Stimulated activated CD8-positive, alpha-beta memory T cell treated with anti-CD3 and anti-CD28 coated beads, Interleukin-12 subunit alpha, Interleukin-12 subunit beta, amount 100 ng/mL, for 4 hours (primary cell): ENCODE measurements around the gene HSD11B1L.
"Not testable (repeated sequence)": the region's sequence is repeated elsewhere in the genome, so short reads cannot be mapped to it uniquely, and the experiment has no call there.

Experiments used
- DNase-seq: peaks from one replicate; pipeline ENCODE4 v3.0.0-alpha.2; 2020; ENCODE audit warnings: low read depth

HSD11B1L gene

DNA sequence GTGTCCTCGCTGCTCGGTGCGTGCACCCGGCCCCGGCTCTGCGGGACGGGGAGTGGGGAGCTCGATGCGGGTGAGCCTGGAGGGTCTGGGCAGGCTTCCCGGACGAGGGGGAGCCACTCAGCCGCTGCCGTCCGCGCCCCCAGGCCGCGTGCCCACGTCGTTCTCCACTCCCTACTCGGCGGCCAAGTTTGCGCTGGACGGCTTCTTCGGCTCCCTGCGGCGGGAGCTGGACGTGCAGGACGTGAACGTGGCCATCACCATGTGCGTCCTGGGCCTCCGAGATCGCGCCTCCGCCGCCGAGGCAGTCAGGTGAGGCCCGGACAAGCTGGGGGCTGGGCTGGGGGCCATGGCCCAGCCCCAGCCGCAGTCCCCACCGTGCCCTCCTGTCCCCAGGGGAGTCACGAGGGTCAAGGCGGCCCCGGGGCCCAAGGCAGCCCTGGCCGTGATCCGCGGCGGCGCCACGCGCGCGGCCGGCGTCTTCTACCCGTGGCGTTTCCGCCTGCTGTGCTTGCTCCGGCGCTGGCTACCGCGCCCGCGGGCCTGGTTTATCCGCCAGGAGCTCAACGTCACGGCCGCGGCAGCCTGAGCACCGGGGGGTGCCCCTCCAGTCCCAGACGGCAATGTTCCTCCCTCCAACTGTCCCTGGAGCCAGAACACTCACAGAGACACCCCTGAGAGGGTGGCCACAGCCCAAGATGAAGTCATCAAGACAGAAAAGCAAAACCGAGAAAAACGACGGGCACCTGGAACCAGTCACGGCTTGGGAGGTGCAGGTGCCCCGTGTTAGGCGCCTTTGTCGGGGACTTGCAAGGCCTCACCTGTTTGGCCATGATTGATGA lies 6.8 kb downstream of the HSD11B1L start:
- no peak for DNase-seq

DNA sequence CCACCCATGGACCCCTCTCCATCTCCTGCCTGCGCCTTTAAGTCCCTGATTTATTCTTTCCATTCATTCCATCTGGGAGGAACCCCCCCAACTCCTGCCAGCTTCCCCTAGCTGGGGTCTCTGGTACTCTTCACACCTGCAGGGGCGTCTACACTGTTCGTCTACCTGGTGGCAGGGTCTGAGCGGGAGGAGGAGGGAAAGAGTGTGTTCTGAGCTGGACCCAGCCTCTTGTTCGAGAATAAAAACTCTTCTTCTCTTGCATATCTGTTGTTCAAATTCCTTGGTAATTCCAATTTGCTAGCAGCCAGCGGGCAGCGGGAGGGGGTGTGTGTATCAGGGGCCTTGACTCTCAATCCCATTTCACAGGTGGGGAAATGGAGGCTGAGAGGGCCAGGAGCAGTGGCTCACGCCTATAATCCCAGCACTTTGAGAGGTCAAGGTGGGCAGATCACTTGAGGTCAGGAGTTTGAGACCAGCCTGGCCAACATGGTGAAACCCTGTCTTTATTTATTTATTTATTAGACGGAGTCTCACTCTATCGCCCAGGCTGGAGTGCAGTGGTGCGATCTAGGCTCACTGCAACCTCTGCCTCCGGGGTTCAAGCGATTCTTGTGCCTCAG lies 7.5 kb downstream of the HSD11B1L start:
- not testable (repeated sequence) for DNase-seq

DNA sequence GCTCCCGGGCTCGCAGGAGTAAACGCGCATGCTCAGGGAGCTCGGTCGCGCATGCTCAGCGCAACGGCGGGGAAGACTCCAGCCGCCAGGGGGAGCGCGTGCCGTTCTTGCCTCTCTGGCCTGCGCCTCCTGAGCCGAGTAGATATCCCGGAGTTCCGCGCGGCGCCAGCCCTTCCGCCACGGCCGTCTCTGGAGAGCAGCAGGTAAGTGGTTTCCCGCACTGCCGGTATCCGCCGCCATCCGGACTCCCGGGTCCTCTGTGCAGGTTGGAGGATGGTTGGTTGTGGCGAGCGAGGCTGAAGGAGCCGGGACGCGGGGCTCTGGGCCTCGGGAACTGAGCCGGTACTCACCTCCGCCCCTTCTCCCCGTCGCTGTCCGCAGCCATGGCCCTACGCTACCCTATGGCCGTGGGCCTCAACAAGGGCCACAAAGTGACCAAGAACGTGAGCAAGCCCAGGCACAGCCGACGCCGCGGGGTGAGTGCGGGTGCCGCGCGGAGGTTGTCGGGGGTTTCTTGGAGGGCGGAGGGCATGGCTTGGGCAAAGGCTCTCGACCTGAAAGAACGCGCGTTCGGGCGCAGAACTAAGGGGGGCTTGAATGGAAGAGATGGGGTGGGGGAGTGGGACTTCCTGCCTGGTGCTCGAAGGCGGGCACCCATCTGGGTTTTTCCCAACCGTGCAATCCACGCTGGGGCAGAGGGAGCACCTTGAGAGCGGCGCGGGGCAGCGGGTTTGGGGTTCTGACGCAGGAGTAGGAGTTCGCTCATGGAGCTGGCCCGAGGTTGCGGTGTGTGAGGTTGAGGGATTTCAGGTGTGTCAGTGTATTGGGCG lies 9.5 kb downstream of the HSD11B1L start, which contains the start of gene RPL36:
RPL36 (plus strand) TSS at position 171 of the 830 bp plus-strand sequence; CDS start at position 384, 213 bp downstream.
- peak; percentile 96 for DNase-seq

DNA sequence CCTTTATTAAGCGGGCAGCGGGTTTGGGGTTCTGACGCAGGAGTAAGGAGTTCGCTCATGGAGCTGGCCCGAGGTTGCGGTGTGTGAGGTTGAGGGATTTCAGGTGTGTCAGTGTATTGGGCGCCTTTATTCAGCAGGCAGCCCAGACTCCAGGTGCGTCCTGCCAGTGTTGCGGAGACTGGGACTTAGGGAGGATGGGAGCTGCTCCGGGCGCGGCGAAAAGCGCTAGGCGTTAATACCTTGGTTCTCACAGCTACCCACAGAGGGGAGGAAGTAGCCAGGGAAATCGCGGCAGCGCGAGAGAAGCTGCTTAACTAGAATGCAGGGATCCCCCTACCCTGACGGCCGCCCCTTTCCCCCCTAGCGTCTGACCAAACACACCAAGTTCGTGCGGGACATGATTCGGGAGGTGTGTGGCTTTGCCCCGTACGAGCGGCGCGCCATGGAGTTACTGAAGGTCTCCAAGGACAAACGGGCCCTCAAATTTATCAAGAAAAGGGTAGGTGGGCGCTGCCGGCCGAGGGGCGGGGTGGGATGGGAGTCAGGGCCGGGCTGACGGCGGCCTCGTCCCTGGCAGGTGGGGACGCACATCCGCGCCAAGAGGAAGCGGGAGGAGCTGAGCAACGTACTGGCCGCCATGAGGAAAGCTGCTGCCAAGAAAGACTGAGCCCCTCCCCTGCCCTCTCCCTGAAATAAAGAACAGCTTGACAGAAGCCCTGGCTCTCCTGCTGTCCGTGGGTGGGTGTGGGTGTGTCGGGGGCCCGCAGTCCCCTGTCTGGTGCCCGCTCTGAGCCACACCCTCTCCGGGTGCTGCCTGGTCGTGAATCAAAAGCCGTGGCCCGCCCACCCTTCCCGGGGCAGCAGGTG lies 10.4 kb downstream of the HSD11B1L start:
- DNase-seq = peak; percentile 57

DNA sequence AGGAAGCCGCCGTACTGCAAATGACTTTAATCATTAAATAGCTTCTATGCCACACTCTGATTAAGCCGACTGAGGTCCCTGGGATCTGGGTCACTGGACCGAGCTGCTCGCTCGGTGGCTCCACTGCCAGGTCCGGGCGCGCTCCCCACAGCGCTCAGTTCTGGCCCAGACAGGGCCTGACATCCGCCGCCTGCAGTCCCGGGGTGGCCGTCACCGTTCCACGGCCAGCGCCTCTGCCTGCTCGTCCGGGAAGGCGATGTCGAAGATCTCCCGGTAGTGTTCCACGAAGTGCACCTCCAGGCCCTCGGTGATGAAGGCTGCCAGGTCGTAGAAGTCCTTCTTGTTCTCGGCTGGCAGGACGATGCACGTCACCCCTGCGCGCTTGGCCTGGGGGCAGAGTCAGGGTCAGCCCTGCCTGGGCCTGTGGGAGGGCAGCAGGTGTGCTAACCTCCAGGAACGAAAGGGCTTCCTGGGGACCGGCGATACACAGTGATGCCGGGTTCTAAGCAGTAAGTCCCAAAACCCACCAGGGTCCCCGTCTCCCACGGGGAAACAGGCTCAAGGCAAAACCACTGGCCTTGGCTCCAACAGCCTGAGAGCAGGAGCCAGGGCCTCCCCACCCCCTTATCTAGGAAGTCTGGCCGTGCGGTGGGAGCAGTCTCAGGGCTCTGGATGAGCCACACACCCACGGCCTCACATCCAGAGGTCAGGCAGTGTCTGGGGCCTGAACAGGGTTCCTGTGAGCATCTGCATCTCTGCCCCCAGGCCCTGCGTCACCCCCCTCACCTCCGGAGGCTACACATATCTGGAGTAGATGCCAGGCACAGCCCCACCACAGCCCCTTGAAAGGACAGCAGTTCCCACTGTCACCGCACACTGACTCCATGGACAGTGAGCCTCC lies 11.2 kb downstream of the HSD11B1L start:
- DNase-seq = no peak

DNA sequence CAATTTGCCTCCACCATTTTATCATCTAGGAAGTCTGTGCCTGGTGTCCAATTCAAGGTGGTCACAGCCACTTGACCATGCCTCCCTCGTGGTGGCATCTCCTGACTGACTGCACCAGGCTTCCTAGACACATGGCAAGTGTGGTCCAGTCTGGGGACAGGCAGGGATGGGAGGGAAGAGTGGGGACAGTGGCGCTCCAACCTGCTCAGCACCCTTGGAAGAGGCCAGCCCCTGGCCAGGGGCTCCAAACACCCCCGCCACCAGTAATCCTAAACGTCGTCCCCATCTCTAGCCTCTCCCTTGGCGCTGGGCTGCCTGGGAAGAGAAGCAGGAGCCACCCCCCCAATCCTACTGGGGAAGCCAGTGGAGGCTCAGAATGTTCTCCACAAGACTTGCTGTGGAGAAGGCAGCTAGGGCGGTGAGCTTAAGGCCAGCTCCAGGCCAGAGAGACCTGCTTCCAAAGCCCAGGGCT lies 11.9 kb downstream of the HSD11B1L start:
- no peak for DNase-seq

DNA sequence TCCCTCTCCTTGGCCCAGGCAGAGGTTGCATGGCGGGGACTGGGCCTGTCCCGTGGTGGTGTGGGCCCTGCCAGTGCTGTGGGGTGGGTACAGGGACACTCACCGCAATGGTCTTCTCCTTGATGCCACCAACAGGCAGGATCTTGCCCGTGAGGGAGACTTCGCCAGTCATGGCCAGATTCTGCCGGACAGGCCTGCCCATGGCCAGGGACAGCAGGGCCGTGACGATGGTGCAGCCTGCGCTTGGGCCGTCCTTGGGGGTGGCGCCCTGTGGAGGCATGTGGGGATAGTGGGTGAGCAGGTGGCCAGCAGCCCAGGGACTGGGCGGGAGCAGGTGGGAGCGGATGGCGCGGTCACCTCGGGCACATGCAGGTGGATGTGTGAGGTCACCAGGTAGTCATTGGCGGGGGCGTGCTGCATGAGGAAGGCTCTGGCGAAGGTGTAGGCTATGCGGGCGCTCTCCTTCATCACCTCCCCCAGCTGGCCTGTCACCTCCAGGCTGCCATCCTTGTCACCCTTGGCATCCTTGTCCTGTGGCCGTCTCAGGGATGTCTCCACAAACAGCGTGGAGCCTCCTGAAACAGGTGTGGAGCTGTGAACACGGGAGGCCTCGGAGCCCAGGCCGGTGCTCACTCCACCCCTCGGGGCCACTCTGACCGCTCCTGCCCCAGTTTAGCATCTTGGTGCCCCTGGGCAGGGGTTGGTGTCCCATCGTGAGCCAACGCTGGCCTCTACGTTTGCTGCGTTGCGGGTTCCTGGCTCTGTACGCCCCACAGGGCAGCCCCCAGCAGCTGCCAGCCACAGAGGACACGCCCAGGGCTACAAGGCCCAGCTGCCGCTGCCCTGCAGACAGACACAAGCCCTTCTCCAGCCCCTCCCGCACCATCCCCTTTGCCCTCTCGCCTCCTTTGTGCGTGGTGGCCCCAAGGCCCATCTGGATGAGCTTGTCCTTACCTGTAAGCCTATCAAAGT lies 12.7 kb downstream of the HSD11B1L start:
- DNase-seq = no peak

DNA sequence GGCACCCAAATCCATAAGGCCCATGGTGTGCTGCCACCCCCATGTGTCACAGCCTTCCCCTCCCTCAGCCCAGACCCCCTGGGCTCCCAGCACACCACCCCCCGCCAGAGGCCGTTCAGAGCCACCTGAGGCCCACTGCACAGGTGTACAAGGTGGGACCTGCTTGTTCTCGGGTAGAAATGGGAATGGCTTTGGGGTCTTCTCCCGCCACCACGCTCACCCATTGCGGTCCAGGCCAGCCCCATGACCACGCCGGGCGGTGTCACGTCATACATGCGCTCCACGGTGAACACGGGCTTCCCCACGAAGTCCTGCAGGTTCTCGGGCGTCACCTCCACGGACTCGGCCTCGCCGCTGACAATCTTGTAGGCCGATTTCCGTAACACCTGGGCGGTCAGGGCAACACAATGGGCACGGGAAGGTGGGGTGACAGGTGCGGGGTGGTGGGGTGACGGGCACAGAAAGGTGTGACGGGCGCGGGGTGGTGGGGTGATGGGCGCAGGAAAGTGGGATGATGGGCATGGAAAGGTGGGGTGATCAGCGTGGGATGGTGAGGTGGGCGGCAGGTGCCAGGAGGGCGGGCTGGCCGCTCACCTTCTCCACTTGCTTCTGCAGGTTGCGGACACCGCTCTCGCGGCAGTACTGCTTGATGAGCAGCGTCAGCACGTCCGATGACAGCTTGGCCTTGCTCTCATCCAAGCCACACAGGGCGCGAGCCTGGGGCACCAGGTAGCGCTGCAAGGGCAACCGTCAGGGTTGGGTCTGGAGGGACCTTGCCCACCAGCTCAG lies 13.5 kb downstream of the HSD11B1L start:
- DNase-seq = no peak

DNA sequence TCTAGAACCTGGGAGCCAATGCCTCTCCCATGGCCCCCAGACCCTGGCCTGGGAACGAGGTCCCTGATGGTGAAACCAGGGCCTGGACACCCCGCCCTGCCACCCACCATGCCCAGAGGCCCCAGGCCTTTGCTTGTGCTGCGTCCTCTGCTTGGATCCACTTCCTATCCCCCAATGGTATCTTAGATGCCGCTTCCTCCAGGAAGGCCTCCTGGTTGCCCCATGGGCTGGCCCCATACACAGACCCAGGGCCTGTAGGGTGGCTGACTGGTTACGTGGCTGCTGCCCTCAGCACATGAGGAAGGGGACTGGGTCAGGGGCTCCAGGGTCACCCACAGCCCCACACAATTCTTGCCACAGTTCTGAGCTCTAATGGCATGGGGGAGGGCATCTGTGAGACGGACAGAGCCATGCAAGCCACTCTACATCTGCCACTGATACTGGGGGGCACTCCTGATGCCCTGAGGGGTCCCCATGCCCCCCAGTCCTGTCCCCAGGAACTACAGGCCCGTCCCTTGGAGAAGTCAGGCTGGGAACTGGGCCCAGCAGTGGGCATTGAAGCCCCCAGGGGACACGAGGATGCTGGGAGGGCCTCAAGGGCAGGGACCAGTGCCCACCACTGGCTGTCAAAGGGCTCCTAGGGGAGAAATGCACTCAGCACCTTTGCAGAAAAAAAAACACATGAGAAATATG lies 14.3 kb downstream of the HSD11B1L start:
- DNase-seq = no peak

DNA sequence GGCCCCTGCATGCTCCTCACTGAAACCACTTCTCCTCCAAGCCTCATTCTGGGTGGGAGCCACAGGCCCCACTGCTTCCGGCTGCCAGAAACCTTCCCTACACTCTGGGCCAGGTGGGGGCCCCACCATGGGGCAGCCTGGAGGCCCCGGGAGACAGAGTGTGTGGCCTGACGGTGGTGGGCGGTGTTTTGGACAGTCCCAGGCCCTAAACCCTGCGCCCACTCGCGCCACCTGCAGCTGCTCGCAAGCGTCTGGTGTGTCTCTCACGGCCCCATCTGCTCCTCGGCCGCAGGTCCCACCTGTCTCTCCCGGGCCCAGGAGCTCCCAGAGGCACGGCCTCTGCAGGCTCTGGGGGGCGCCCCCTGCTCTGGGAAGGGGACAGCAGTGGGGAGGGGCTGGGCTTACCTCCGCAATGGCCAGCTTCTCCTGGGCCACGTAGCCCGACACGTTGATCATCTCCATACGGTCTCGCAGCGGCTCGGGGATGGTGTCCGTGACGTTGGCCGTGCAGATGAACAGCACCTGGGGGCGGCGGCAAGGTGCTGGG lies 14.9 kb downstream of the HSD11B1L start:
- DNase-seq = no peak

DNA sequence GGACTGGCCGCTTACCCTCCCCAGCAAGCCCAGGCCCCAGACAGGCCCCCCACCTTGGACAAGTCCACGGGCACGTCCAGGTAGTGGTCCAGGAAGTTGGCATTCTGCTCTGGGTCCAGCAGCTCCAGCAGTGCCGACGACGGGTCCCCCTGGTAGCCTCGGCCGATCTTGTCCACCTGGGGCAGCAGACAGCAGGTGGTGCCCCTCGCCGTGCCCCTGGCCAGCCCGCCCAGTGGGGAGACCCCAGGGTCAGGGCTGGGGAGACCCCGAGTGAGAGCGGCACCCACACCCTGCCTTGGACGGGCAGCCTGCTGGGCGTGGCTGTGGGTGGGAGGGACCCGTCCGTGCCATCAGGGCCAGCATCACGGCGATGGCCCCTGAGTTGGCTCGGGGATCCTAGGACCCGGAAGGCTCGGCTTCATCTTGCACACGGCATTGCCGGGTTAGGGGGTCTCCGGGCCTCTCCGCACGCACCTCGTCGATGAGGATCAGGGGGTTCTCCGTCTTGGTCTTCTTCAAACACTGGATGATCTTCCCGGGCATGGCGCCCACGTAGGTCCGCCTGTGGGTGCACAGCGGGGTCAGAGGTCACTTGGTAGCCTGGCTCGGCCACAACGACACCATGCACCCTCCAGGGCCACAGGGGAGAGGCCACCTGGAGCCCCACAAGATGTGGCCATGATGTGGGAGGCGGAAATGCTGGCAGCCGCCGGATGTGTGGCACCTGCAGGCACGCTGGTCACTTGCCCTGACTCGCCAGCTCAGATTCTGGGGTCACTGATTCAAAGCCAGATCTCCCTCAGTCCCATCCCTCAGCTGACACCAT lies 15.6 kb downstream of the HSD11B1L start:
- DNase-seq = no peak

DNA sequence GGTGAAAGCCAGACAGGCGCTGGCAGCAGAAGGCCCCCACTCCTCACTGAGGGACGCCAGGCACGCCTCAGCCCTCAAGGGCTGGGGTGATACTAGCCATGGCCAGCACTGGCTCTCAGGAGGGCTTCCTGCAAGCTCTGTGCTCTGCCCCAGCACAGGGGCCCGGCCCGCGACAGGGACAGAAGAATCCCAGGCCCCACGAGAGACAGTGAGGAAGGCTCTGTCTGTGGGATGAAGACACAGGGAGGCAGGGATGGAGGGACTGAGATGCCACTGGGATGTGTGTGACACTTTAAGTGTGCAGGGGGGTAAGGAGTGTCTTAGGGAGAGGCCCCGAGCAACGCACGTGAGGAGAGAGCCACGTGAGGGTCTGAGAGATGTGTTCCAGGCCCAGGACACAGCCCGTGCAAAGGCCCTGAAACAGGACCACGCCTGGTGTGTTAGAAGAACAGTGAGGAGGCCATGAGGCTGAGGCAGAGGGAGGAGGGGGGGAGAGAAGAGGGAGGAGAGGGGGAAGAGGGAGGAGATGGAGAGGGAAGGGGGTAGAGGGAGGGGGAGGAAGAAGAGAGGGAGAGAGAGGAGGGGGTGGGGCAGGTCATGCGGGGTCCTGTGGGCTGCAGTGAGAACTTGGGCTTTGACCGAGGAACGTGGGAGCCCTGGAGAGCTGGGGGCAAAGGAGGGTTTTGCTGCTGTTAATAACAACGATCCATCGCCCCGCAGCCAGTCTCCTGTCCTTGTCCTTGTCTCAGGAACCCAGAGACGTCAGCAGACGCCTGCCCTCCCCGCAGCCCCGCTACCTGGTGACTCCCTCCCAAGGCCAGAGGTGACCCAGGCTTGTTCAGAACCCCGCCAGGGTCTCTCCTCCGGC lies 16.4 kb downstream of the HSD11B1L start:
- no peak for DNase-seq

DNA sequence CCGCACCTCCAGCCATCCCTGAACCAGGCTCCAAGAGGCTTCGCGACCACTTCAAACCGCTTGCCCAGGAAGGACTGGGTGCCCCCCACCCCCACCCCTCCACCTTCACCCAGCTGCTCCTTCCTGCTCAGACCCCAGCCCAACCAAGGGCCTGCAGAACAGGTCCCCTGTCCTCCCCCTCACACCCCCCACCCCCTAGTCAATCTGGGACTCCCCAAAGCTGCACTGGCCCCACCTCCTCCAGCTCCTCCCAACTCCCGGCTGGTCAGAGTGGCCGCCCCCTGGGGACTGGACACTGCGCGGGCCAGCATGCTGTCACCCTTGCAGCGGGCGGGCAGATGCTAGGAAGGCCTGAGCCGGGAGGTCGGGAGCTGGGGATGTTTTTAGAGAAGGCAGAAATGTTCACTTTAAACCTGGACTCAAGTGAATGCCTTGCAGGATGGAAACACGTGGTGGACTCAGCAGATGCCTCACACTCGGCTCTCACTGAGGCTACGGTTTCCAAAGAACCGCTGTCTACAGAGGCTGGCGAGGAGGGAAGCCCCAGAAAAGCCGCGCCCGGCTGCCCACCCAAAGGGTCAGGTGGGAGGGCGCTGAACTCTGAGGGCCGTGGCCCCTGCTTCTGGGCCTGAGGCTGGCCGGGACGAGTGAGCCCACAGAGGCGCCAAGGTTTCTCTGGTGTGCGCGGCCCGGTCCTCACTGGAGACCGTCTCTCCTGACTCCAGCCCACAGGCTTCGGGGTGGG lies 17.2 kb downstream of the HSD11B1L start:
- no peak for DNase-seq

DNA sequence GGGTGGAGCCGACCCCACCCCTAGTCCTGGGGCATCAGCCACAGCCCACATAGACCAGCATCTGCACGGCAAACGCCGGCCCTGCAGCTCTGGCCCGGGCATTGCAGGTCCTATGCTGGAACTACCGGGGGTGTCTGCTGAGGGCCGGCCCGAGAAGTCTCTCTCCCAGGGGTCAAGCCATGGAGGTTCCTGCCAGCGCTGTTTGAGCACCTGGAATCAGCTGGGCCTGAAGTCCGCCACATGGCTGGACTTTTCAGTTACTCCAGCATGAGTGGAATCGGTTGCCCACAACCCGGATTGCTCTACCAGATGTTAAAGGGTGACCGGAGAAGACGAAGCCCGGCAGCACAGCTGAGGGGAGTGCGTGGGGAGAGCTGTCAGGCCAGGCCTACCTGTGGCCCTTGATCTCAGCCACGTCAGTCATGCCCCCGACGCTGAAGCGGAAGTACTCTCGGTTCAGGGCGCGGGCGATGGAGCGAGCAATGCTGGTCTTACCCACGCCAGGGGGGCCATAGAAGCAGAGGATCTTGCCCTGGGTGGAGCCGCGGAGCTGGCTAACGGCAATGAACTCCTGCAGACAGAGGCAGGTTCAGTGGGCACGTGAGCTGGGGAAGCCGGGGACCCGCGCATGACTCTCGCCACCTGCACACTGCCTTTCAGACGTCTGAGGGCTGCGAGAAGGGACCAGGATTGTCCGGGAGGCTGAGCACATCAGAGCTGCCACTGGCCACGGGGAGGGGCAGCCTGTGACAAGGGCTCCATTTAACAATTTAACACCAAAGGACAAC lies 18.0 kb downstream of the HSD11B1L start:
- no peak for DNase-seq
